Left lung (tissue), 10 donors: Measurements from ENCODE around the gene DNAL4. TPM values are rescaled to one million over a fixed set of nuclear protein-coding genes. Genes with fewer than 3 reads are reported as not detected.

Experiments
- ATAC-seq: fragments of 200-7000 bp; cut with Tn5 transposase; one replicate; pipeline ENCODE4 v1.9.1; 2020; ENCODE audit warnings: moderate library complexity
- DNase-seq, 4 donors: peaks; one replicate each; pipeline ENCODE4 v3.0.0-alpha.2; 2013 to 2020
- H3K27ac ChIP-seq, 2 donors: fragments of 200-600 bp; sonication (generic) in 1 of 2; one replicate each; pipeline versions ENCODE4 v1.5.0 to v1.8.0; 2020 to 2021
- H3K27me3 ChIP-seq, 2 donors: fragments of 200-600 bp; sonication (generic) in 1 of 2; one replicate each; pipeline versions ENCODE4 v1.5.0 to v1.8.0; 2020 to 2021
- H3K36me3 ChIP-seq, 2 donors: fragments of 200-600 bp; sonication (generic) in 1 of 2; one replicate each; pipeline versions ENCODE4 v1.5.0 to v1.8.0; 2020 to 2021
- H3K4me1 ChIP-seq, 2 donors: fragments of 200-600 bp; one replicate each; pipeline ENCODE4 v1.8.0; 2021
- H3K4me3 ChIP-seq, 2 donors: fragments of 200-600 bp; sonication (generic) in 1 of 2; one replicate each; pipeline versions ENCODE4 v1.5.0 to v1.8.0; 2020 to 2021; ENCODE audit warnings: mild to moderate bottlenecking in 1 of 2
- H3K9me3 ChIP-seq, 2 donors: fragments of 200-600 bp; sonication (generic) in 1 of 2; one replicate each; pipeline versions ENCODE4 v1.5.0 to v1.8.0; 2020 to 2021
- intact Hi-C, 2 donors: fragments of 100-400 bp; cut with DNase I; formaldehyde crosslinking; loops; one replicate each; pipeline versions ENCODE4 v1.11.2 to v1.14.2; 2022
- polyA plus RNA-seq, 6 donors: library from polyadenylated mRNA; unstranded; fragments of 120-200 nt; gene quantifications; one replicate each; pipeline ENCODE4 v1.2.1, GENCODE V29; 2013; ENCODE audit not compliant: insufficient read length in 6 of 6
- total RNA-seq, 2 donors: library from RNA; stranded (reverse); fragmentation: NEBNext Ultra II Directional; extraction: Animal tissue kit (Norgen Biotek cat#: 25700); gene quantifications; one replicate each; pipeline ENCODE4 v1.2.1, GENCODE V29; 2021
- TF ChIP-seq, protein P1 (sequence below), 2 donors: fragments of 200-600 bp; sonication (generic) in 1 of 2; IDR thresholded peaks; one replicate each; pipeline versions ENCODE4 v1.5.0 to v1.8.0; 2021; ENCODE audit warnings: antibody characterized with exemption in 2 of 2
- donor health status: DM: no; HTN: yes; CAD: no.
- donor health status: DM: no; HTN: no; CAD: no.

The DNAL4 gene
- total and polyA plus RNA-seq, 8 donors, result 16.3 to 36.4 (median 34.0) TPM

DNA sequence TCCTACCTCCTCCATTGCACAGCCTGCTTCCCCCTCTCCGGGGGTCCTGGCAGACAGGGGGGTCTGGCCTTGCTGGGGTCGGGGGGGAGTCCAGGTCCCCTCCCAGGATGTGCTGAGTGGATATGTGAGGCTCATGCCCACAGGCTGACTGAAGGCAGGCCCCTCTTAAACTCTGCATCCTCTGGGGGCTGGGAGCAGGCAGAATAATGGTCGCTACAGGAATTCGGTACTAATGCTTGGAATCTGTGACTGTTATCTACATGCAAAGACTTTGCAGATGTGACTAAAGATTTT, 36.5 kb downstream of the DNAL4 start:
- Histone ChIP-seq H3K36me3 (peaks cover 0 to 6% of the 10 kb centered on the region in 2 donors), H3K27me3 (no peaks in the 10 kb centered on the region), H3K27ac (peak overlapping the region; percentile 93 to 95), H3K9me3 (no peaks in the 10 kb centered on the region), H3K4me1 (peaks cover 16 to 44% of the 10 kb centered on the region in 2 donors), H3K4me3 (peak overlapping the region in 1 of 2 donors; percentile 52)
- DNase-seq (no peak), ATAC-seq (no peak)
- TF ChIP-seq, protein P1, sequence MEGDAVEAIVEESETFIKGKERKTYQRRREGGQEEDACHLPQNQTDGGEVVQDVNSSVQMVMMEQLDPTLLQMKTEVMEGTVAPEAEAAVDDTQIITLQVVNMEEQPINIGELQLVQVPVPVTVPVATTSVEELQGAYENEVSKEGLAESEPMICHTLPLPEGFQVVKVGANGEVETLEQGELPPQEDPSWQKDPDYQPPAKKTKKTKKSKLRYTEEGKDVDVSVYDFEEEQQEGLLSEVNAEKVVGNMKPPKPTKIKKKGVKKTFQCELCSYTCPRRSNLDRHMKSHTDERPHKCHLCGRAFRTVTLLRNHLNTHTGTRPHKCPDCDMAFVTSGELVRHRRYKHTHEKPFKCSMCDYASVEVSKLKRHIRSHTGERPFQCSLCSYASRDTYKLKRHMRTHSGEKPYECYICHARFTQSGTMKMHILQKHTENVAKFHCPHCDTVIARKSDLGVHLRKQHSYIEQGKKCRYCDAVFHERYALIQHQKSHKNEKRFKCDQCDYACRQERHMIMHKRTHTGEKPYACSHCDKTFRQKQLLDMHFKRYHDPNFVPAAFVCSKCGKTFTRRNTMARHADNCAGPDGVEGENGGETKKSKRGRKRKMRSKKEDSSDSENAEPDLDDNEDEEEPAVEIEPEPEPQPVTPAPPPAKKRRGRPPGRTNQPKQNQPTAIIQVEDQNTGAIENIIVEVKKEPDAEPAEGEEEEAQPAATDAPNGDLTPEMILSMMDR (IDR thresholded peaks at IDR 0.05), result no peak
- intact Hi-C loops, result no loop called here

DNA sequence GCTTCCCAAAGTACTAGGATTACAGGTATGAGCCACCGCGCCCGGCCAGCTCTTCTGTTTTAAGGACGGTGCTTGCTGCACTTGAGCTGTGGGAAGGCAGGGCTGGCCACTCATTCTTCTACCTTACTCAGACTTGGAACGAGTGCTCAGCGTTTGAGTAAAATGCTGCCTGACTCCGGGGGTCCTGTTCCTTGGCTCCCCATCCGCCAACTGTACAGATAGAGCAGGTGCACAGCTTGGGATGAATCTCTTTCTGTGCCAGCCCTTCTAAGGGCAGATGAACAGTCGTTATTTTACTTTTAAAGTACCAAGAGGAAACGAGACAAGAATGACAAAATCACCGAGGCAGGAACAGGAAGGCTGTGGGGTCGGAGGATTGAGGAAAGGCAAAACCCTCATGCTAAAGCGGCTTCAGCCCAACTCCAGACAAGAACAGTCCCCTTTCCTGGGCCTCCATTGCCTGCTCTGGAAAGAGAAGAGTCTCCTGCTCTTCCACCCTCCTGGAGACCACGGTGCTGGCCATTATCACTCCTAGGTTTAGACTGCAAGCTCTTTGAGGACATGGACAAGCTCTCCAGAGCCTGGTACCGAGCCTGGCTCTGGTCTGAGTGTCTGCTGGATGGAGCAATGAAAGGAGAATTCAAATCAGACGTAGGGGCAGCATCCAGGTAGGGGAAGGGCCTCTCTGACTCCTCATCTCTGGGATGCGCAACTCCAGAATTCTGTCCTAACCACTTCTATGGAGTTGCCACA, 37.1 kb downstream of the DNAL4 start:
- Histone ChIP-seq H3K4me3 (peak overlapping the region in 1 of 2 donors; percentile 52), H3K9me3 (no peaks in the 10 kb centered on the region), H3K27me3 (no peaks in the 10 kb centered on the region), H3K4me1 (peaks cover 16 to 50% of the 10 kb centered on the region in 2 donors), H3K27ac (peak overlapping the region; percentile 93 to 95), H3K36me3 (peaks cover 0 to 11% of the 10 kb centered on the region in 2 donors)
- ATAC-seq, result peak; percentile 18
- DNase-seq, result peak in 1 of 4 donors; percentile 59
- TF ChIP-seq, protein P1 (IDR thresholded peaks at IDR 0.05), result no peak
- intact Hi-C loops, result no loop called here

DNA sequence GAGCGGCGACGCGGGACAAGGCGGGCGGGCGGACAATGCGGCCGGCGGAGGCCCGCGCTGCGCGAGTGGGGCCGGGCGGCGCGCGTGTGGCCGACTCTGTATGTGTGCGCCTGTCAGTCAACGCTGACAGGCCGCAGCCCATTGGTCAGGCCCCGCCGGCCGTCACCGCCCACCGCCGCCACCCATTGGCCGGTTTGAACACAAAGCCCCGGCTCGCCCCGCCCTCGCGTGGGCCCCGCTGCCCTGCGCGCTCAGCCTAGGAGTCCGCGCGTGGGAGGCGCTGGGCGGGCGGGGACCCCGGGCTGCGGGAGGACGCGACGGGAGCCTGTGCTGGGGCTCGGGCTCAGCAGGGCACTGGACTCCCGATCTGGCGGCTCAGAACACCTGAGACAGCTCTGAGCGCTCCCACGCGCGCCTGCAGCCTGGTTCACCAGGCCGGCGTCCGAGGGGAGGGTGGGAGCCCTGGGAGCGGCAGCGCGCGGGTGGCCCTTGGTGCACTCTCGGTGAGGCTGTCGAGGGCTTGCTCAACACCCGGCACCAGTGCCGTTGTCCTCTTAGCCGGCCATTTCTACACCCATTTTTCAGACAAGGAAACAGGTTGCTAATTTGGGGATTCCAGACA, 37.9 kb downstream of the DNAL4 start, which contains the start of gene SUN2:
Gene SUN2 (minus strand): TSS at position 88 of the 622 bp plus-strand sequence. CDS start 3,370 bp downstream, outside the sequence.
- no peaks in the 10 kb centered on the region for H3K27me3 ChIP-seq
- peak; percentile 80 for ATAC-seq
- peak within 1 kb of the TSS; percentile 52 to 56 for H3K4me3 ChIP-seq
- H3K27ac ChIP-seq, result peak within 1 kb of the TSS; percentile 93 to 95
- TF ChIP-seq, protein P1 (IDR thresholded peaks at IDR 0.05), result no peak
- H3K36me3 ChIP-seq, result peaks cover 0 to 20% of the 10 kb centered on the region in 2 donors
- intact Hi-C loops, result no loop called here
- H3K9me3 ChIP-seq, result no peaks in the 10 kb centered on the region
- DNase-seq, result peak; percentile 81 to 97 (median 94)
- H3K4me1 ChIP-seq, result peaks cover 16 to 58% of the 10 kb centered on the region in 2 donors

DNA sequence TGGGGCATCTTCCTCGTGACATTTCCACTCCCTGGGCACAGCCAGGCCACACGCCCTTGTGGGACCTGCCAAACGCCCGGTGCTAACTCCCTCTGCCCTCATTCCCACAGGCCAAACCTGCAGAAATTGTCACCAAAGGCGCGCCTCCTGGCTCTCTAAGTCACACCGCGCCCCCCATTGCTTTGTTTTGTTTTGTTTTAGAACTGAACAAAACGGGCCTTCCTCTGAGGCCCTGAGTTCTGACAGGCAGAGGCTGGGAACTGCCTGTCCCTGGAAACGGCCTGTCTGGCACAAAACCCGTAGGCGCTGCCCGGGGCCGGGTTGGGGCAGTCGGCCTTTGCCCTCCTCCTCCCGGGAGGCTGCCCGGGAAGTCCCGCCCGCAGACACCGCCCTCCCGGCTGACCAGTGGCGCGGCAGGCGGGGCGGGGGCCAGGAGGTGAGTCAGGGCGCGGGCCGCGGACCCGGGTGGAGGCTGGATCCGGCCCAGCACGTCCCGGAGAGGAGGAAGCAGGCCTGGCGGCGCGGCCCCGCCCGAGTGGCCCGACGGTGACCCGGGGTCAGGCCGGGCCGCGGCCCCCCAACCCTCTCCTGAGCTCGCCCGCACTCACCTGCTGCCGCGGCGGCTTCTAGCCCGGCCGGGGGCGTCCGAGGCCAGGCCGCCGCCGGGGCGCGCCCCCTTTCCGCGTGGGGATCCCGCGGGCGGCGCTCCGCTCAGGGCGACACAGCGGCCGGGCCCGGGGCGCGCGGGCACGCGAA, 38.6 kb downstream of the DNAL4 start:
- peak; percentile 87 for ATAC-seq
- TF ChIP-seq, protein P1 (IDR thresholded peaks at IDR 0.05), result peak in 1 of 2 donors; percentile 12
- DNase-seq, result peak; percentile 39 to 100 (median 71)
- intact Hi-C loops, result no loop called here
- H3K4me3 ChIP-seq, result peak overlapping the region; percentile 52 to 54
- no peaks in the 10 kb centered on the region for H3K9me3 ChIP-seq
- H3K27me3 ChIP-seq, result no peaks in the 10 kb centered on the region
- H3K27ac ChIP-seq, result peak overlapping the region; percentile 93 to 95
- H3K36me3 ChIP-seq, result peaks cover 0 to 27% of the 10 kb centered on the region in 2 donors
- H3K4me1 ChIP-seq, result peaks cover 16 to 65% of the 10 kb centered on the region in 2 donors
